ENCODE data around the gene PCED1B.

Gene PCED1B

GRCh38 chr12:47084172-47084571 lies 4.8 kb downstream of the PCED1B start:
- Histone ChIP-seq H3K27ac (ENCODE audit: extremely low read depth, low read depth, low read length) (no peak overlapping the region), H3K4me3 (ENCODE audit: low read depth, low read length) (no peak overlapping the region), H3K36me3 (ENCODE audit: control insufficient read depth in 2 of 2, insufficient read depth in 1 of 2, low read length in 2 of 2) (no peaks in the 10 kb centered on the region), H3K9me3 (ENCODE audit: control insufficient read depth, insufficient read depth, low read depth, low read length) (no peaks in the 10 kb centered on the region), H3K4me1 (ENCODE audit: control insufficient read depth, insufficient read depth, low read length) (peaks cover 22% of the 10 kb centered on the region)
- TF ChIP-seq ZNF843 (tag by site-specific recombination; IDR thresholded peaks at IDR 0.05) (no peak), ZNF202 (tag by site-specific recombination; IDR thresholded peaks at IDR 0.05; ENCODE audit: borderline replicate concordance) (no peak), HOXC10 (CRISPR knock-in tag; IDR thresholded peaks at IDR 0.05) (no peak), YY1 (tag by site-specific recombination; IDR thresholded peaks at IDR 0.05) (no peak), ZNF37A (tag by site-specific recombination; IDR thresholded peaks at IDR 0.05) (no peak), YY2 (tag by site-specific recombination; IDR thresholded peaks at IDR 0.05) (no peak), ZNF324 (tag by site-specific recombination; IDR thresholded peaks at IDR 0.05) (no peak), ZBTB48 (tag by site-specific recombination; IDR thresholded peaks at IDR 0.05) (no peak), ZBTB8A (tag by site-specific recombination; IDR thresholded peaks at IDR 0.05) (no peak), ATF2 (tag by site-specific recombination; IDR thresholded peaks at IDR 0.05; ENCODE audit: low read depth) (no peak), GFI1B (tag by site-specific recombination; IDR thresholded peaks at IDR 0.05) (no peak), ZNF639 (tag by site-specific recombination; IDR thresholded peaks at IDR 0.05) (no peak), ZNF10 (tag by site-specific recombination; IDR thresholded peaks at IDR 0.05) (no peak), PRDM2 (tag by site-specific recombination; IDR thresholded peaks at IDR 0.05; ENCODE audit: borderline replicate concordance) (no peak), ZNF548 (tag by site-specific recombination; IDR thresholded peaks at IDR 0.05) (no peak), ZNF558 (tag by site-specific recombination; IDR thresholded peaks at IDR 0.05) (no peak)
- POLR2A ChIA-PET, result no interaction called here
- CTCF ChIA-PET, result no interaction called here

GRCh38 chr12:47085815-47086252 lies 6.4 kb downstream of the PCED1B start:
- ChIA-PET POLR2A (interaction anchor here (0.6 to 0.7 kb wide), 2 partner anchors 15 to 61 kb away, joined by 5 to 9 read pairs; no protein-coding TSS in a partner anchor), CTCF (interaction anchor here (0.7 to 2.1 kb wide), 3 partner anchors 9 to 615 kb away, joined by 3 to 5 read pairs (median 3); no protein-coding TSS in a partner anchor)
- Histone ChIP-seq H3K4me1 (ENCODE audit: control insufficient read depth, insufficient read depth, low read length) (peaks cover 22% of the 10 kb centered on the region), H3K36me3 (ENCODE audit: control insufficient read depth in 2 of 2, insufficient read depth in 1 of 2, low read length in 2 of 2) (no peaks in the 10 kb centered on the region), H3K9me3 (ENCODE audit: control insufficient read depth, insufficient read depth, low read depth, low read length) (no peaks in the 10 kb centered on the region), H3K27ac (ENCODE audit: extremely low read depth, low read depth, low read length) (no peak overlapping the region), H3K4me3 (ENCODE audit: low read depth, low read length) (no peak overlapping the region)
- TF ChIP-seq ZBTB20 (tag by site-specific recombination; IDR thresholded peaks at IDR 0.05) (peak; percentile 11; the same call in 1 of the 2 replicates), IKZF3 (tag by site-specific recombination; IDR thresholded peaks at IDR 0.05) (no peak), OSR2 (tag by site-specific recombination; IDR thresholded peaks at IDR 0.05) (peak; percentile 61), PRDM6 (tag by site-specific recombination; IDR thresholded peaks at IDR 0.05) (peak; percentile 79), ZNF391 (tag by site-specific recombination; IDR thresholded peaks at IDR 0.05; ENCODE audit: borderline replicate concordance, low read depth) (no peak), PRDM10 (tag by site-specific recombination; IDR thresholded peaks at IDR 0.05) (0 out of 2 replicates have a peak, but pooled peaks have one; percentile 44)

Data from HEK293 (cell line).